ENCODE measurements around the gene PSME3IP1. TPM values are rescaled to one million over a fixed set of nuclear protein-coding genes. Genes with fewer than 3 reads are reported as not detected.

The PSME3IP1 gene
- total RNA-seq, 5 donors from 2014 or later (not counting 1 experiment from before 2014, with no cell fraction given) = 132 to 145 (median 144) TPM

DNA sequence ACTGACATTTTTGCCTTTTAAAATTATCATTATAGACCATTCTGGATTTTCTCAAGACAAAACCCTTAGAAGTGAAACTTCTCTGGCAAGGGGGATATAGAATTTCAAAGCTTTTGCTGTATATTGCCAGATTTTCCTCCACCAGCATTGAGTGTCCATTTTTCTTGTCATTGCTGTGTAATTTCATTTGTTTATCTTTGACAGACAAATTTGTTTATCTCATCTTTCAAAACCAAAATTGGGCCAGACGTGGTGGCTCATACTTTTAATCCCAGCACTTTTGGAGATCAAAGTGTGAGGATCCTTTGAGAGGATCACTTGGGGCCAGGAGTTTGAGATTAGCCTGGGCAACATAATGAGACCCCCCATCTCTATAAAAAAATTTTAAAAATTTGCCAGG, 43.2 kb upstream of the PSME3IP1 start:
- Histone ChIP-seq H3K27me3 (replicated peaks in 1 of 2; ENCODE audit: control insufficient read depth in 2 of 2, extremely low read depth in 1 of 2, insufficient read depth in 2 of 2, low read length in 1 of 2) (no peaks in the 10 kb centered on the region), H3K27ac (ENCODE audit: low read length) (no peak overlapping the region), H3K4me1 (ENCODE audit: control insufficient read depth in 1 of 2, extremely low read depth in 1 of 2, insufficient read depth in 2 of 2, low read length in 2 of 2) (no peaks in the 10 kb centered on the region), H3K4me3 (ENCODE audit: control insufficient read depth in 1 of 2, extremely low read depth in 1 of 2, low read length in 1 of 2) (no peak overlapping the region), H3K9me3 (no peaks in the 10 kb centered on the region), H3K36me3 (ENCODE audit: control insufficient read depth in 2 of 2, extremely low read depth in 1 of 2, insufficient read depth in 1 of 2, low read length in 1 of 2) (peaks cover 11 to 83% of the 10 kb centered on the region in 2 donors)
- H3K4me3 Mint-ChIP-seq = no peak overlapping the region
- no peak overlapping the region for H3K27ac Mint-ChIP-seq
- ATAC-seq (replicated peaks in 1 of 4) (no peak), DNase-seq (no peak)
- CTCF ChIA-PET = interaction anchor here in 1 of 2 donors (0.5 kb wide), 1 partner anchor 60 kb away, joined by 4 read pairs; no protein-coding TSS in a partner anchor
- H3K4me1 Mint-ChIP-seq = no peaks in the 10 kb centered on the region
- no peaks in the 10 kb centered on the region for H3K27me3 Mint-ChIP-seq
- no peaks in the 10 kb centered on the region for H3K9me3 Mint-ChIP-seq
- no CpG with 5 or more reads among the region's 1 CpG for WGBS (ENCODE audit: insufficient coverage)
- POLR2A ChIA-PET = interaction anchor here in 1 of 2 donors (0.5 kb wide), 1 partner anchor 305 kb away, joined by 3 read pairs; no protein-coding TSS in a partner anchor
- H3K36me3 Mint-ChIP-seq = peaks cover 52% of the 10 kb centered on the region

DNA sequence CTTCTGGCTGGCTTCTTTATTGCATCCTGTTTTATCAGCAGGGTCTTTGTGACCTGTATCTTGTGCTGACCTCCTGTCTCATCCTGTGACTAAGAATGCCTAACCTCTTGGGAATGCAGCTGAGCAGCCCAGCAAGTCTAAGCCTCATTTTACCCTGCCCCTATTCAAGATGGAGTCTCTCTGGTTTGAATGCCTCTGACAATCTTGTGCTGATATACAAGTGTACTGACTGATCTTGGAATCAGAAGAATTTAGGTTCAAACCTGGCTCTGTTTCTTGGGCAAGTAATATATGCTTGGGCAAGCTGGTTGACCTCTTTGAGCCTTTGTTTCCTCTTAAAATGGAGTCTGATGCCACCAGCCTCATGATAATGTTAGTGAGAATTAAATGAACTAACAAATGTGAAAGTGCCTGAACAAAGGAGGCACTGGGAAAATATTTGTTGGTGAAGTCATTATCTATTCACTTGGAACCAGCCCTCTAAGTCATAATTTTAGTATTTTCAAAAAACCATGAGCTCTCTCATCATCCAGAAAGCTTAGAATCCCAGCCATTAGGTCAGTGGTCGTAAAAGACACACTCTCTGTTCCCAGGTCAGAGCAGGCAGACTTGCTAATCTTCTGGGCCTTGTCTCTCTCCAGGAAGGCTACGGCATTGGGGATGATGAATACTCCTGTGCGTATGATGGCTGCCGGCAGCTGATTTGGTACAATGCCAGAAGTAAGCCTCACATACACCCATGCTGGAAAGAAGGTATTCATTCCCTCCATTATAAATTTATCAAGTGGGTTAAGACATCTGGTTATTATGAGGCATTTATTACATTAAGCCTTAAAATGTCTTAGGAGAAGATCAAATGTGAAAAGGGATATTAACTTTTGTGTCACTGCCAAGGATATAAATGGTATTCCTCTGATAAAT, 41.1 kb upstream of the PSME3IP1 start:
- CTCF ChIA-PET = no interaction called here
- H3K4me3 Mint-ChIP-seq = no peak overlapping the region
- no peaks in the 10 kb centered on the region for H3K4me1 Mint-ChIP-seq
- POLR2A ChIA-PET = interaction anchor here in 1 of 2 donors (0.6 kb wide), 1 partner anchor 285 kb away, joined by 4 read pairs; no protein-coding TSS in a partner anchor
- no CpG with 5 or more reads among the region's 4 CpGs for WGBS (ENCODE audit: insufficient coverage)
- Histone ChIP-seq H3K27me3 (replicated peaks in 1 of 2; ENCODE audit: control insufficient read depth in 2 of 2, extremely low read depth in 1 of 2, insufficient read depth in 2 of 2, low read length in 1 of 2) (no peaks in the 10 kb centered on the region), H3K4me1 (ENCODE audit: control insufficient read depth in 1 of 2, extremely low read depth in 1 of 2, insufficient read depth in 2 of 2, low read length in 2 of 2) (no peaks in the 10 kb centered on the region), H3K4me3 (ENCODE audit: control insufficient read depth in 1 of 2, extremely low read depth in 1 of 2, low read length in 1 of 2) (no peak overlapping the region), H3K9me3 (no peaks in the 10 kb centered on the region), H3K36me3 (ENCODE audit: control insufficient read depth in 2 of 2, extremely low read depth in 1 of 2, insufficient read depth in 1 of 2, low read length in 1 of 2) (peaks cover 5 to 85% of the 10 kb centered on the region in 2 donors), H3K27ac (ENCODE audit: low read length) (no peak overlapping the region)
- H3K27ac Mint-ChIP-seq = no peak overlapping the region
- ATAC-seq (replicated peaks in 1 of 4) = no peak
- peaks cover 56% of the 10 kb centered on the region for H3K36me3 Mint-ChIP-seq
- no peaks in the 10 kb centered on the region for H3K27me3 Mint-ChIP-seq
- H3K9me3 Mint-ChIP-seq = no peaks in the 10 kb centered on the region
- DNase-seq = no peak

DNA sequence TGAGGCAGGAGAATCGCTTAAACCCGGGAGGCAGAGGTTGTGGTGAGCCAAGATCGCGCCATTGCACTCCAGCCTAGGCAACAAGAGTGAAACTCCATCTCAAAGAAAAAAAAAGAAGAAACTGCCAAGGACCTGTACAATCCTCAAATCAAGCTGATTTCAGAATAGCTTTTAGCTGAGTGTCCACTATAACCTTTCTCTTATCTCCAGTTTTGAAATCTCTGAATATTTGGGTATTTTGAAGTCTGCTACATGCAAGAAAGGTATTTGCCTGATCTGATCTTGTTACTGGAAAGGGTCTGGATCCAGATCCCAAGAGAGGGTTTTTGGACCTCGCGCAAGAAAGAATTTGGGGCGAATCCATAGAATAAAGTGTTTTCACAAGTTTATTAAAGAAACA, 40.1 kb upstream of the PSME3IP1 start:
- ChIA-PET POLR2A (no interaction called here), CTCF (interaction anchor here in 1 of 2 donors (0.5 kb wide), 1 partner anchor 99 kb away, joined by 11 read pairs; no protein-coding TSS in a partner anchor)
- Histone ChIP-seq H3K4me1 (ENCODE audit: control insufficient read depth in 1 of 2, extremely low read depth in 1 of 2, insufficient read depth in 2 of 2, low read length in 2 of 2) (no peaks in the 10 kb centered on the region), H3K27ac (ENCODE audit: low read length) (no peak overlapping the region), H3K9me3 (no peaks in the 10 kb centered on the region), H3K27me3 (replicated peaks in 1 of 2; ENCODE audit: control insufficient read depth in 2 of 2, extremely low read depth in 1 of 2, insufficient read depth in 2 of 2, low read length in 1 of 2) (no peaks in the 10 kb centered on the region), H3K36me3 (ENCODE audit: control insufficient read depth in 2 of 2, extremely low read depth in 1 of 2, insufficient read depth in 1 of 2, low read length in 1 of 2) (peaks cover 5 to 85% of the 10 kb centered on the region in 2 donors), H3K4me3 (ENCODE audit: control insufficient read depth in 1 of 2, extremely low read depth in 1 of 2, low read length in 1 of 2) (no peak overlapping the region)
- 90% methylated on average over 3 of the region's 7 CpGs for WGBS (ENCODE audit: insufficient coverage)
- H3K4me3 Mint-ChIP-seq = no peak overlapping the region
- H3K4me1 Mint-ChIP-seq = peaks cover 0 to 1% (median 0%) of the 10 kb centered on the region in 3 donors
- no peaks in the 10 kb centered on the region for H3K9me3 Mint-ChIP-seq
- DNase-seq (no peak), ATAC-seq (replicated peaks in 1 of 4) (no peak)
- H3K36me3 Mint-ChIP-seq = peaks cover 55% of the 10 kb centered on the region
- no peaks in the 10 kb centered on the region for H3K27me3 Mint-ChIP-seq
- H3K27ac Mint-ChIP-seq = no peak overlapping the region

DNA sequence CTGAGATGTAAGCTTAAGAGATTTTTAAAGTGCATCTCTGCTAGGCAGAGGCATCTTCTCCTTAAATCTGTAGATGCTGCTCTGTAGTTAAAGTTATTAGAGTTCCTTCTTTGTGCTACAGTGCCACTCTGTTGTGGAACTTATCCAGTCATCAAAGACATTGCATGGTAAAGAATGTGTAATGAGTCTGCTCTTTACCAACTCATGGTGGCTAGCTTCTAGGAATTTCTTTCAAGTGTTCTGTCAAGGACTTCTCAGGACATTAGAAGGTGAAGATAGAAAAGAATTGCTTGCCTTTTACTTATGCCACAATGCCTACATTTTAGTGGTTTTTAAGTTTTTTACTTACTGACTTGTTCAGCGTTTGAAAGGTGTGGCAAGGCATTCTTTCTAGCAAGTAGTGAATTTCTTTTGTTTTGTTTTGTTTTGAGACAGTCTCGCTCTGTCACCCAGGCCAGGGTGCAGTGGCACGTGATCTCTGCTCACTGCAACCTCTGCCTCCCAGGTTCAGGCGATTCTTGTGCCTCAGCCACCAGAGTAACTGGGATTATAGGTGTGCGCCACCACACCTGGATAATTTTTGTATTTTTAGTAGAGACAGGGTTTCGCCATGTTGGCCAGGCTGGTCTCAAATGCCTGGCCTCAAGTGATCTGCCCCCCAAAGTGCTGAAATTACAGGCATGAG, 39.0 kb upstream of the PSME3IP1 start:
- Mint-ChIP-seq H3K4me3 (no peak overlapping the region), H3K36me3 (peaks cover 57% of the 10 kb centered on the region), H3K27me3 (no peaks in the 10 kb centered on the region), H3K27ac (no peak overlapping the region), H3K9me3 (no peaks in the 10 kb centered on the region), H3K4me1 (peaks cover 0 to 1% (median 0%) of the 10 kb centered on the region in 3 donors)
- Histone ChIP-seq H3K9me3 (no peaks in the 10 kb centered on the region), H3K4me1 (ENCODE audit: control insufficient read depth in 1 of 2, extremely low read depth in 1 of 2, insufficient read depth in 2 of 2, low read length in 2 of 2) (no peaks in the 10 kb centered on the region), H3K4me3 (ENCODE audit: control insufficient read depth in 1 of 2, extremely low read depth in 1 of 2, low read length in 1 of 2) (no peak overlapping the region), H3K36me3 (ENCODE audit: control insufficient read depth in 2 of 2, extremely low read depth in 1 of 2, insufficient read depth in 1 of 2, low read length in 1 of 2) (peaks cover 0 to 81% of the 10 kb centered on the region in 2 donors), H3K27ac (ENCODE audit: low read length) (no peak overlapping the region), H3K27me3 (replicated peaks in 1 of 2; ENCODE audit: control insufficient read depth in 2 of 2, extremely low read depth in 1 of 2, insufficient read depth in 2 of 2, low read length in 1 of 2) (no peaks in the 10 kb centered on the region)
- CTCF ChIA-PET = no interaction called here
- 100% methylated on average over 3 of the region's 6 CpGs for WGBS (ENCODE audit: insufficient coverage)
- ATAC-seq (replicated peaks in 1 of 4) (no peak), DNase-seq (no peak)
- POLR2A ChIA-PET = no interaction called here

DNA sequence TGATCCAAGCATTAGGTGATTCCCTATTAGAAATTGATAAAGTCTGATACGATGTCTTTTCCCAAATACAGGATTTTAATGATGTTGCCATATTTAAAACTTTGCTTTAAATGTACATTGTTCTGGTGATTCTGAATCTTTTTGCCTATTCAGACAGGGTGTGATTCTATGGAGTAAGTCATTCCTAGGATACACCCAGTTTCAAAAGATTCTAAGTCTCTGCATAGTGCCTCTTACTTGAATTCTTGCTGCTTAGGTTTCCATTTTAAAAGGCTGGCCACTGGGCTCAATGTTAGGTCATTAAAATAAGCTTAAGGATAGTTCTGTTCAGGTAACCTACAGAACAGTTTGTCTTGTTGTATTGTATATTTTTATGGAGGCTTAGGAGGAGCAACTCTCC, 37.2 kb upstream of the PSME3IP1 start:
- no peak overlapping the region for H3K27ac ChIP-seq (ENCODE audit: low read length)
- ATAC-seq (replicated peaks in 1 of 4) (no peak), DNase-seq (no peak)
- H3K9me3 ChIP-seq = no peaks in the 10 kb centered on the region
- H3K4me1 ChIP-seq (ENCODE audit: control insufficient read depth in 1 of 2, extremely low read depth in 1 of 2, insufficient read depth in 2 of 2, low read length in 2 of 2) = no peaks in the 10 kb centered on the region
- H3K36me3 ChIP-seq (ENCODE audit: control insufficient read depth in 2 of 2, extremely low read depth in 1 of 2, insufficient read depth in 1 of 2, low read length in 1 of 2) = peaks cover 0 to 71% of the 10 kb centered on the region in 2 donors
- no peak overlapping the region for H3K27ac Mint-ChIP-seq
- no peaks in the 10 kb centered on the region for H3K27me3 Mint-ChIP-seq
- ChIA-PET POLR2A (no interaction called here), CTCF (no interaction called here)
- no peaks in the 10 kb centered on the region for H3K27me3 ChIP-seq (replicated peaks in 1 of 2; ENCODE audit: control insufficient read depth in 2 of 2, extremely low read depth in 1 of 2, insufficient read depth in 2 of 2, low read length in 1 of 2)
- peaks cover 0 to 10% (median 3%) of the 10 kb centered on the region in 3 donors for H3K9me3 Mint-ChIP-seq
- no peak overlapping the region for H3K4me3 Mint-ChIP-seq
- no CpG with 5 or more reads among the region's 1 CpG for WGBS (ENCODE audit: insufficient coverage)
- no peak overlapping the region for H3K4me3 ChIP-seq (ENCODE audit: control insufficient read depth in 1 of 2, extremely low read depth in 1 of 2, low read length in 1 of 2)
- H3K4me1 Mint-ChIP-seq = peaks cover 0 to 1% (median 0%) of the 10 kb centered on the region in 3 donors
- H3K36me3 Mint-ChIP-seq = peaks cover 72% of the 10 kb centered on the region

DNA sequence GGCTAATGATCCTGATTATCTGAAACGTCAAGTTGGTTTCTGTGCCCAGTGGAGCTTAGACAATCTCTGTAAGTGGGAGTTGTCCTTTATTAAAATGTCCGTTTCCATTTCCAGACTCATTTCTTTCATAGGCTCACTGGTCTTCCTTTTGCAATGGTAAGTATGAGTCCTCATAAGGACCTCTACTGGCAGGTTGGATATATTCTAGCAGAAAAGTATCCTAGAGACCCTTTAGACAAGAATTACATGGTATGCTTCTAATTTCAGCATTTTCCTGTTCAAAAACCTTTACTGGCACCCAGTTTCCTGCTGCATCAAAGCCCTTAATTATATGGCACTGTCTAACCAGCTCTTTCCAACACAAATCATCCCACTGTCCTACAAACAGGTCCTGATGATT, 31.1 kb upstream of the PSME3IP1 start:
- ATAC-seq (replicated peaks in 1 of 4) (no peak), DNase-seq (no peak)
- peaks cover 0 to 33% (median 15%) of the 10 kb centered on the region in 3 donors for H3K9me3 Mint-ChIP-seq
- Histone ChIP-seq H3K27me3 (replicated peaks in 1 of 2; ENCODE audit: control insufficient read depth in 2 of 2, extremely low read depth in 1 of 2, insufficient read depth in 2 of 2, low read length in 1 of 2) (no peaks in the 10 kb centered on the region), H3K27ac (ENCODE audit: low read length) (no peak overlapping the region), H3K4me1 (ENCODE audit: control insufficient read depth in 1 of 2, extremely low read depth in 1 of 2, insufficient read depth in 2 of 2, low read length in 2 of 2) (no peaks in the 10 kb centered on the region), H3K36me3 (ENCODE audit: control insufficient read depth in 2 of 2, extremely low read depth in 1 of 2, insufficient read depth in 1 of 2, low read length in 1 of 2) (peaks cover 14 to 74% of the 10 kb centered on the region in 2 donors), H3K4me3 (ENCODE audit: control insufficient read depth in 1 of 2, extremely low read depth in 1 of 2, low read length in 1 of 2) (no peak overlapping the region), H3K9me3 (peaks cover 5% of the 10 kb centered on the region)
- ChIA-PET CTCF (no interaction called here), POLR2A (no interaction called here)
- WGBS (ENCODE audit: insufficient coverage) = no CpG with 5 or more reads among the region's 2 CpGs
- no peak overlapping the region for H3K4me3 Mint-ChIP-seq
- no peaks in the 10 kb centered on the region for H3K27me3 Mint-ChIP-seq
- peaks cover 91% of the 10 kb centered on the region for H3K36me3 Mint-ChIP-seq
- peaks cover 0 to 1% (median 0%) of the 10 kb centered on the region in 3 donors for H3K4me1 Mint-ChIP-seq
- no peak overlapping the region for H3K27ac Mint-ChIP-seq
